Activated T-helper 1 cell treated with anti-CD3 and anti-CD28 coated beads, Interleukin-2, amount 50 U/mL, for 16 hours (primary cell): ENCODE data around the gene COL4A3.
"Not testable (repeated sequence)": the region's sequence is repeated elsewhere in the genome, so short reads cannot be mapped to it uniquely, and the experiment has no call there.

Source experiments
- DNase-seq, 2 donors: peaks; one replicate each; pipeline ENCODE4 v3.0.0-alpha.2; 2020; ENCODE audit warnings: low read depth in 1 of 2, low spot score in 1 of 2

The COL4A3 gene

GRCh38 chr2:227206406-227206805 lies 42.0 kb downstream of the COL4A3 start:
- DNase-seq = no peak

DNA sequence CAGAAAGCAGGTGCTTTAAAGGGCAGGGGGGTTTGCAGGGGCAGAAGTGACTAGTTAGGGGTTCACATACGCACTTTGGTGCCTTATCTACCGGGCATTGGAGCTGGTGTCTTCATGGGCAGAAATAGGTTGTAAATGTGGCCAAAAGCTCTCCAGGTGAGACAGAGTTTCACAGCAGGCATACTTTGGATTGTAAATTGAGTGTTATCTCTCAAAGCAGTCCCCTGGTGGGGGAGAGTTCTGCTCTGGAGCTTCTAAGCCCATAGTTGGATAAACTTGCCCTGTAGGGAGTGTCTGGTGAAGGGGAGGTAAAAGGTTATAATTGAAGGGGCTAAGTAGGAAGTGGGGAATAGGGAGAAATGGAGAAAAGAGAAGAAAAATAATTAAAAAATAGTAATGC lies 43.1 kb downstream of the COL4A3 start:
- DNase-seq = no peak

DNA sequence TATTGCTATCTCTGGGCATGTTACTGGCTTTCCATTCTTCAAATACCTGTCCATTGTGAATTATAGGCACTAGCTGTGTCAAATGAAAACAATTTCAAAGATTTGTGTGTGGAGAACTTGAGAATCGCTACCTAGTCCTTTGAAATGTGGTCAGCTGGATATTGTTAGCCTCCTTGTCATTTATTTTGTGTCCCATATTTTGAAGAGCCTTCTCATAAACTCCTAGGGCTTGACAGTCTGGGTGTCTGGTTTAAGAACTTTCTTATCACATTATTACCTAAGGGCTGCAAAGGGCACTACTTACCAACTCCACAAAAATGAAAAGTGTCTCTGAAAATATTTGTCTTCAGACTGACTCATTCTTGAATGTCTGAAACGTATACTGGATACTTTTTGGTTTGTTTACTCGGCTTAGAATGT lies 50.2 kb downstream of the COL4A3 start:
- DNase-seq = no peak

DNA sequence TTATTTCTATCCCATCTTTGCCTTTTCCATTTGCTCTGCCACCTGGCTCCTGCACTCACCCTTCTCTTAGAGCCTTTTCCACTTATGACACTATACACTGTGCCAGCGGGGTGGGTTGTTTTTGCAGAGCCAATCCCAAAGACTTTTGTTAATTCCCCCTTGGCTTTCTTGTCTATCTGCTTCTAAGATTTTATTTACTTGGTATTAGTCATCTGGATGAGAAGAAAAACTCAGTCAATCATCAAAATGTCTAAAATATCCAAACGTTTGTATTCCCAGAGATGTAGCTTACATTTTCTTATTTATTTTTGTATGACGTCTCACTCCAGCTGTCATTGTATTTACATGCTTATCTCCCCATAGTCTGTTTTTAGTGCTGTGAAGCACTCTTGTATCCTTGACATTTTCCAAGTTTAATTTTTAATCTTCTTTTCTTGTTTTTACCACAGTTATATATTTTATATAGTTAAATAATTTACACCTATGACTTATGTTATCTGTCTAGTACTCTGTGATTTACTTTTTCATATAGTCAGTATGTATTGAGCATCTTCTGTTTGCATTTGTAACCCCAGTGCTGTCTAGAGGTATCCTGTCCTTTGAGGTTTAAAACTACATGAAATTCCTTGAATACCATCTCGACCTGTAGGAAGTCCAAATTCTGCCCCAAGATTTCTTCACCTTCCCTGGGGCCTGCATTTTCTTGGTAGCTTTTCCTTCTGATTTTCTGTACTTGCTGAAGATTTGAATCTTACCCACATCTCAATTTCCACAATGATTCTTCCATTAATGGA lies 55.1 kb downstream of the COL4A3 start:
- DNase-seq = no peak

DNA sequence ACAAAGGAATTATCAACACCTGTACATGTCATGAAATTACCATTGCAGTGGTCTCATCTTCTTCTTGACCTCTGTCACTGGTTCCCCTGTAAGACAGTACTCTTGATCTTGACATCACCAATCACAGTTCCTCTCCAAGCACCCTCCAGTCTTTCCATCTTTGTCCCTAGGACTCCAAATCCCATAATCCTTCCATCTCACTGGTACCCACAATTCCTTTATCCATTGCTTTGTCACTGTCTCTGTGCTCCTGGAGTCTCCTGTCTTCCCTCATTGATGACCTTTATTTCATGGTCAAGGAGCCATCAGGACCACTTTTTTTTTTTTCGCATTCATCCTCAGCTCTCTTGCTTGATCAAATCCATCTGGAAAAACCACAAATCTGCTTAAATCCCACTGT lies 56.7 kb downstream of the COL4A3 start:
- no peak for DNase-seq

DNA sequence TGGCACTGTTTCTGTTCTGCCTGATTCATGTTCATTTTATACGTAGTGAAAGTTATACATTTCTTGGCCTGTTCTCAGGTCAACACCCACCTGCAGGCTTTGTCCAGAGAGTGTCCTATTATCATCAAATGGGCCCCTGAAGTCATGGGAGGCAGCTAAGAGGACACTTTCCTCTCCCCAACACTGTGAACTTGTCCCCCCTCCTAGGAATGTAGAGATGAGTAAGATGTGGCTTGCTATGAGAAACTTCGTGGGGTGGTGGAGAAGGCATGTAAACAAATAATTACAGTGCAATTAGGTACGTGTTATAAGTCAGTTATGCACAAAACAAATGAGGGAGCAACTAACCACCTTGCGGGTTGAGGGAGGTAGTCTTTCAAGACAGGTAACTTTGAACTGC lies 57.9 kb downstream of the COL4A3 start:
- no peak for DNase-seq

DNA sequence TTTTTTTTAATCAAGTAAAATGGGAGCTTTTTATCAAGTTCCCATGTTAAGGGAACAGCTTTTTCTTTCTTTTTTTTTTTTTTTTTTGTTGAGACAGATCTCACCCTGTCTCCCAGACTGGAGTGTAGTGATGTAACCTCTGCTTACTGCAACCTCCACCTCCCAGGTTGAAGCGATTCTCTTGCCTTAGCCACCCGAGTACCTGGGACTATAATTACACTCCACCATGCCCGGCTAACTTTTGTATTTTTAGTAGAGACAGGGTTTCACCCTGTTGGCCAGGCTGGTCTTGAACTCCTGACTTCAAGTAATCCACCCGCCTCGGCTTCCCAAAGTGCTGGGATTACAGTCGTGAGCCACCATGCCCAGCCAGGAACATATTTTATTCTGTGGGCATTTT lies 61.2 kb downstream of the COL4A3 start:
- not testable (repeated sequence) for DNase-seq

- DNase-seq = no peak
These were observed 63.7 kb downstream of the COL4A3 start for GRCh38 chr2:227228061-227228667.

GRCh38 chr2:227230151-227230550 lies 65.7 kb downstream of the COL4A3 start:
- DNase-seq = no peak

GRCh38 chr2:227234429-227234828 lies 70.0 kb downstream of the COL4A3 start:
- DNase-seq = no peak

GRCh38 chr2:227237786-227238185 lies 73.4 kb downstream of the COL4A3 start:
- DNase-seq = no peak

DNA sequence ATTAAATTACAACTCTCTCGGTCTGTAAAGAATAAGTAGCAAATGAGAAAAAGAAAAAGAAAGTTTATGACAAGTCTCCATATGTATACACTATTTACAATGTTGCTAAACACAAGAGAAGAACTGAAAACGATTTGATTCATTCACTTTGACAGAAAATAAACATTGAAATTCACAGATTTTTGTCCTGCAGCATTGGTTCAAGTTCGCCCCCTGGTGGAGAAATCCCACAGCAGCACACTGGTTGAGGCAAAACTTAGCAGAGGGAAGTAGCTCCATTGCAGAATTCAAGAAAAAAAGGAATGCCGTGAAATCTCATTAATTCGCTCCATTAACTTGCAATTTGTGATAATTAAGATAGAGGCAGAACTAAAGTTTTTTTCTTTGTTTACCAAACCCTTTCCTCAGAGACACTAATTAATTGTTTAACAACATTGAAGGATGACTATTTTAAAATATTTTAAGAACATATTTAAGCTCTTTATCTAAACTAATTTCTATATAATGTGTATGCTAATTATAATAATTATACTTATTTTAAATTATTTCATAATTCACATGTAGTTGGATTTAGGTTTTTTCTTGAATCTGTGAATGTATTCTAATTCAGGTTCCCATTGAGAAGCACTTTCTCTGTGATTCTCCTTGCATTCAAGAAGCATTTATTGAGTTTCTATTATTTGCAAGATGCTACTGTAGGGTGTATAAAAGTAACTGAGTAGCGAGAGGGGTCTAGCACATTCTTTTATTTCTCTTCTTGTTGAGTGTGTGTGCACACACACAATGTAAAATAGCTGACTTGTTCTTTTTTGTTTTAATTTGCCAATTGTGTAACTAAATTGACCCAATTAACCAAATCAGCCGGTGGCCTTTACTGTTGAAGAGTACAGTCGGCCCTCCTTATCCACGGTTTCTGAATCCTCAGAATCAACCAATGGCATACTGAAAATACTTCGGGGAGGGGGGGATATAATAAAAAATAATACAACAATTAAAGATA lies 74.1 kb downstream of the COL4A3 start:
- peak; percentile 15 to 50 for DNase-seq

GRCh38 chr2:227241005-227241404 lies 76.6 kb downstream of the COL4A3 start:
- no peak for DNase-seq

DNA sequence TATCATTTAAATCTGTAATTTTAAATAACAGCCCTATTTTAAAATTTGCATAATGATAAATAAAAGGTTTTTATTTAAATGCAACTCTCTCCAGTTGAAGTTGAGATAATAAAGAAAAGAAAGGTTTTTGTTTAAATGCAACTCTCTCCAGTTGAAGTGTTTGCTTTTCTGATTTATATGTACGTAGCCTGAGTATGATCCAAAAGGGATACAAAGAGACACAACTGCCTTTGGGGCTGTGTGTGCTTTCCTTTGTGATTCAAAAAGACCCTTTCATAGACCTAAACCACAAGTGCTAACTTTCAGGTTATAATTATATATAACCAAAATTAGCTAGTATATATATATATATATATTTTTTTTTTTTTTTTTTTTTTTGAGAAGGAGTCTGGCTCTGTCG lies 84.5 kb downstream of the COL4A3 start:
- no peak for DNase-seq

- DNase-seq = no peak
These were observed 88.4 kb downstream of the COL4A3 start for GRCh38 chr2:227252831-227253230.

DNA sequence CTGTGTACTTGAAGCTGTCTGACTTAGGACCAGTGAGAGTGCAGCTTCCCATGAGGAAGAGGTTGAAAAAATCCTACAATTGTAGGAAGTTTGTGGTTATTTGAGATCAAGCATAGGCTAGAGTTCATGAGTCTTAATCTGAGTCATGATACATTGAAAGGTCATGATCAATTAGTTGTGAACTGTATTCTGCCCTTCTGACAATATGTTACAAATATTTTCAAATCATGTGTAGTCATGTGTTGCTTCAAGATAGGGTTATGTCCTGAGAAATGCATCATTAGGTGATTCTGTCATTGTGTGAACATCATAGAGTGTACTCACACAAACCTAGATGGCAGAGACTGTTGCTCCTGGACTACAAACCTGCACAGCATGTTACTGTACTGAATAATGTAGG lies 92.2 kb downstream of the COL4A3 start:
- no peak for DNase-seq

- no peak for DNase-seq
These were observed 93.4 kb downstream of the COL4A3 start for GRCh38 chr2:227257820-227258219.

GRCh38 chr2:227260041-227260440 lies 95.6 kb downstream of the COL4A3 start:
- no peak for DNase-seq

- DNase-seq = no peak
These were observed 103.1 kb downstream of the COL4A3 start for GRCh38 chr2:227267410-227268115.

- DNase-seq = no peak
These were observed 116.5 kb downstream of the COL4A3 start for GRCh38 chr2:227280895-227281294.

DNA sequence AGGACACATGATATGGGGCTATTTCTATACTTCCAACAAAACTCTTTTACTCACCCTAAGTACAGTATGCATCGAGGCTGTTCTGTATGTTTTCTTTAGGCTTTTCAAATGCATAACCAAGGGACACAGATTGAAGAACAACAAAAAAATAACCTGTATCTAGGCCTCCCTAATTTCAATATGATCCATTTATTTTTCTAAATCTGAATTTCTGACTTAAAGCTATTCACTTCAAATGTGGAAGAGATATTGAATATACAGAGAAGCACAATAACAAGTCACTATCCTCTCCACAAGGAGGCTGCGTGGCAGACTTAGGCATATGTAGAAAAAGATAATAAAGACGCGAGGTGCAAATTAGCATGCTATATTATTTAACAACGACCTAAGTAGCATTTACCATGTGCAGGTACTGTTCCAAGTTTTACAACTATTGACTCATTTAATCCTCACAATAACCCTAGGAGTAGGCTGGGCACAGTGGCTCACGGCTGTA lies 121.4 kb downstream of the COL4A3 start:
- DNase-seq = no peak
